Adrenal gland (tissue), 5 donors: Measurements from ENCODE around the gene PCSK4.

ENCODE experiments used
- CTCF ChIP-seq, 6 experiments: fragments of 450-650 bp in 4 of 6; fragments of 200-600 bp in 2 of 6; sonication (generic) in 1 of 6; IDR thresholded peaks; 1 replicate in 5 of 6; 2 replicates in 1 of 6; pipeline versions ENCODE4 v1.5.1 to v1.8.0; 2016 to 2021; ENCODE audit warnings: antibody characterized with exemption in 6 of 6, mild to moderate bottlenecking in 2 of 6, moderate library complexity in 1 of 6
- POLR2A ChIP-seq, 2 donors: fragments of 450-650 bp; IDR thresholded peaks; one replicate each; pipeline ENCODE4 v1.6.1; 2017; ENCODE audit warnings: antibody characterized with exemption in 2 of 2, mild to moderate bottlenecking in 2 of 2, moderate library complexity in 1 of 2
- donor health status: DM: no; HTN: no; CAD: no.

GRCh38 chr19:1514295-1514661 lies 24.1 kb upstream of the PCSK4 start:
- TF ChIP-seq POLR2A (IDR thresholded peaks at IDR 0.05): no peak
- TF ChIP-seq CTCF (IDR thresholded peaks at IDR 0.05): no peak
